ENCODE data around the gene UBTD1. TPM values are rescaled to one million over a fixed set of nuclear protein-coding genes. Genes with fewer than 3 reads are reported as not detected.

The UBTD1 gene
- total RNA-seq, 1 donor from 2014 or later, result 11.6 TPM

GRCh38 chr10:97534746-97535367 lies 36.1 kb downstream of the UBTD1 start:
- no peaks in the 10 kb centered on the region for H3K27me3 Mint-ChIP-seq
- no peak overlapping the region for H3K4me3 Mint-ChIP-seq
- no peak for DNase-seq (ENCODE audit: extremely low spot score, unreplicated experiment)
- H3K4me1 Mint-ChIP-seq (ENCODE audit: unreplicated experiment), result peaks cover 14% of the 10 kb centered on the region
- peaks cover 3% of the 10 kb centered on the region for H3K9me3 Mint-ChIP-seq
- TF ChIP-seq CTCF (conservative IDR thresholded peaks at IDR 0.05), result peak; percentile 62
- no peak overlapping the region for H3K27ac Mint-ChIP-seq
- peaks cover 3% of the 10 kb centered on the region for H3K36me3 Mint-ChIP-seq

GRCh38 chr10:97537186-97537869 lies 38.6 kb downstream of the UBTD1 start:
- no peak overlapping the region for H3K27ac Mint-ChIP-seq
- H3K36me3 Mint-ChIP-seq, result no peaks in the 10 kb centered on the region
- H3K9me3 Mint-ChIP-seq, result no peaks in the 10 kb centered on the region
- TF ChIP-seq CTCF (conservative IDR thresholded peaks at IDR 0.05), result no peak
- no peaks in the 10 kb centered on the region for H3K27me3 Mint-ChIP-seq
- DNase-seq (ENCODE audit: extremely low spot score, unreplicated experiment), result no peak
- peaks cover 19% of the 10 kb centered on the region for H3K4me1 Mint-ChIP-seq (ENCODE audit: unreplicated experiment)
- H3K4me3 Mint-ChIP-seq, result no peak overlapping the region

- Mint-ChIP-seq H3K36me3 (no peaks in the 10 kb centered on the region), H3K4me3 (no peak overlapping the region), H3K9me3 (no peaks in the 10 kb centered on the region), H3K27me3 (no peaks in the 10 kb centered on the region), H3K4me1 (ENCODE audit: unreplicated experiment) (peaks cover 30% of the 10 kb centered on the region), H3K27ac (peak overlapping the region; percentile 54)
- DNase-seq (ENCODE audit: extremely low spot score, unreplicated experiment), result no peak
- TF ChIP-seq CTCF (conservative IDR thresholded peaks at IDR 0.05), result no peak
These were observed 39.7 kb downstream of the UBTD1 start for GRCh38 chr10:97538411-97538810.

GRCh38 chr10:97538839-97539238 lies 40.1 kb downstream of the UBTD1 start:
- no peaks in the 10 kb centered on the region for H3K36me3 Mint-ChIP-seq
- DNase-seq (ENCODE audit: extremely low spot score, unreplicated experiment), result no peak
- peaks cover 34% of the 10 kb centered on the region for H3K4me1 Mint-ChIP-seq (ENCODE audit: unreplicated experiment)
- no peak overlapping the region for H3K4me3 Mint-ChIP-seq
- TF ChIP-seq CTCF (conservative IDR thresholded peaks at IDR 0.05), result no peak
- no peaks in the 10 kb centered on the region for H3K27me3 Mint-ChIP-seq
- H3K27ac Mint-ChIP-seq, result peak overlapping the region; percentile 54
- H3K9me3 Mint-ChIP-seq, result no peaks in the 10 kb centered on the region

- H3K9me3 Mint-ChIP-seq, result no peaks in the 10 kb centered on the region
- TF ChIP-seq CTCF (conservative IDR thresholded peaks at IDR 0.05), result no peak
- no peaks in the 10 kb centered on the region for H3K36me3 Mint-ChIP-seq
- H3K27ac Mint-ChIP-seq, result peak overlapping the region; percentile 75
- H3K4me1 Mint-ChIP-seq (ENCODE audit: unreplicated experiment), result peaks cover 34% of the 10 kb centered on the region
- no peaks in the 10 kb centered on the region for H3K27me3 Mint-ChIP-seq
- peak overlapping the region; percentile 39 for H3K4me3 Mint-ChIP-seq
- no peak for DNase-seq (ENCODE audit: extremely low spot score, unreplicated experiment)
These were observed 40.9 kb downstream of the UBTD1 start for GRCh38 chr10:97539523-97540200.

Data from type B pancreatic cell (in vitro differentiated cells).